HepG2 (cell line): Measurements from ENCODE around the gene ZCCHC3. TPM values are rescaled to one million over a fixed set of nuclear protein-coding genes. Genes with fewer than 3 reads are reported as not detected.

Source experiments
- BRF2 ChIP-seq: sonication (generic); formaldehyde crosslinking; IDR thresholded peaks from 2 replicates; pipeline ENCODE4 v1.8.1; 2022; ENCODE audit warnings: mild to moderate bottlenecking, missing genetic modification reagents
- CSRNP1 ChIP-seq: sonication (generic); formaldehyde crosslinking; IDR thresholded peaks from 2 replicates; pipeline ENCODE4 v1.8.1; 2023; ENCODE audit warnings: mild to moderate bottlenecking, missing genetic modification reagents
- FIP1L1 ChIP-seq: fragments of 200-400 bp; formaldehyde crosslinking; IDR thresholded peaks from 2 replicates; pipeline ENCODE4 v1.6.1; 2018; ENCODE audit warnings: low read depth, mild to moderate bottlenecking, low read length, moderate library complexity, borderline replicate concordance; ENCODE audit not compliant: insufficient read depth
- GATAD1 ChIP-seq: IDR thresholded peaks from 2 replicates; pipeline ENCODE4 v1.6.1; 2016; ENCODE audit warnings: missing genetic modification reagents, missing compliant biosample characterization
- IRF9 ChIP-seq: sonication (generic); formaldehyde crosslinking; IDR thresholded peaks from 2 replicates; pipeline ENCODE4 v1.8.0; 2022; ENCODE audit warnings: missing genetic modification reagents, mild to moderate bottlenecking, borderline replicate concordance
- KDM5B ChIP-seq: sonication (generic); formaldehyde crosslinking; IDR thresholded peaks from 2 replicates; pipeline ENCODE4 v1.4.0; 2020; ENCODE audit warnings: missing genetic modification reagents, mild to moderate bottlenecking, borderline replicate concordance
- KMT2B ChIP-seq: IDR thresholded peaks from 2 replicates; pipeline ENCODE4 v1.6.1; 2016; ENCODE audit warnings: missing genetic modification reagents, missing compliant biosample characterization
- MAX ChIP-seq: IDR thresholded peaks from 2 replicates; pipeline ENCODE4 v1.6.1; 2012; ENCODE audit warnings: inconsistent platforms
- MBNL3 ChIP-seq: fragments of 250-450 bp; sonication (Bioruptor Pico); conservative IDR thresholded peaks from 2 replicates; pipeline ENCODE4 v1.8.0; 2022; ENCODE audit warnings: mild to moderate bottlenecking, inconsistent platforms
- MED1 ChIP-seq: sonication (generic); formaldehyde crosslinking; IDR thresholded peaks from 2 replicates; pipeline ENCODE4 v1.4.0; 2020; ENCODE audit warnings: missing genetic modification reagents
- MLX ChIP-seq: IDR thresholded peaks from 2 replicates; pipeline ENCODE4 v1.6.1; 2016
- MNT ChIP-seq: fragments of 450-650 bp; IDR thresholded peaks from 2 replicates; pipeline ENCODE4 v1.6.1; 2016
- NFYC ChIP-seq: IDR thresholded peaks from 2 replicates; pipeline ENCODE4 v1.6.1; 2016; ENCODE audit warnings: missing genetic modification reagents, missing compliant biosample characterization
- NPAS2 ChIP-seq: sonication (generic); formaldehyde crosslinking; IDR thresholded peaks from 2 replicates; pipeline ENCODE4 v1.8.0; 2022; ENCODE audit warnings: mild to moderate bottlenecking, missing genetic modification reagents, borderline replicate concordance
- RXRB ChIP-seq: IDR thresholded peaks from 2 replicates; pipeline ENCODE4 v1.6.1; 2016; ENCODE audit warnings: borderline replicate concordance, missing genetic modification reagents, missing compliant biosample characterization
- SMAD9 ChIP-seq: sonication (generic); formaldehyde crosslinking; IDR thresholded peaks from 2 replicates; pipeline ENCODE4 v1.5.1; 2020; ENCODE audit warnings: mild to moderate bottlenecking, missing genetic modification reagents
- SNAPC5 ChIP-seq: sonication (generic); formaldehyde crosslinking; IDR thresholded peaks from 2 replicates; pipeline ENCODE4 v1.8.1; 2023; ENCODE audit warnings: mild to moderate bottlenecking, missing genetic modification reagents, borderline replicate concordance
- TBX3 ChIP-seq: fragments of 450-650 bp; IDR thresholded peaks from 2 replicates; pipeline ENCODE4 v1.6.1; 2017; ENCODE audit warnings: antibody characterized with exemption, mild to moderate bottlenecking, inconsistent platforms, borderline replicate concordance
- ZNF276 ChIP-seq: sonication (generic); formaldehyde crosslinking; IDR thresholded peaks from 2 replicates; pipeline ENCODE4 v1.4.0; 2020; ENCODE audit warnings: mild to moderate bottlenecking, low read depth, missing genetic modification reagents
- ZNF674 ChIP-seq: sonication (generic); formaldehyde crosslinking; IDR thresholded peaks from 2 replicates; pipeline ENCODE4 v1.5.0; 2020; ENCODE audit warnings: low read depth, mild to moderate bottlenecking, missing genetic modification reagents
- ZNF777 ChIP-seq: sonication (generic); formaldehyde crosslinking; IDR thresholded peaks from 2 replicates; pipeline ENCODE4 v1.4.0; 2020; ENCODE audit warnings: missing genetic modification reagents
- ZNF839 ChIP-seq: sonication (generic); formaldehyde crosslinking; IDR thresholded peaks from 2 replicates; pipeline ENCODE4 v1.4.0; 2020; ENCODE audit warnings: missing genetic modification reagents, mild to moderate bottlenecking, borderline replicate concordance
- polyA plus RNA-seq, 8 experiments: library from polyadenylated mRNA; depleted of rRNA in 3 of 8; stranded (reverse) in 7 of 8; unstranded in 1 of 8; fragments of >200 nt; fragmentation: Illumina TruSeq in 4 of 8; extraction: Trizol in 4 of 8; gene quantifications; 2 replicates each; pipeline versions ENCODE4 v1.2.1 to v1.2.3, GENCODE V29; 2011 to 2016; ENCODE audit warnings: low read depth in 4 of 8, missing spikeins in 1 of 8, mixed read lengths in 1 of 8; ENCODE audit not compliant: insufficient read depth in 1 of 8
- total RNA-seq, 5 experiments: library from RNA; depleted of rRNA; stranded (reverse); fragments of >200 nt; fragmentation: Illumina TruSeq; extraction: Trizol; gene quantifications; 2 replicates each; pipeline ENCODE4 v1.2.3, GENCODE V29; 2016; ENCODE audit warnings: low read depth in 1 of 5

ZCCHC3 gene
- total and polyA plus RNA-seq, 2 of the 13 experiments (the other 11 are each of a cell fraction or from before 2014, with no cell fraction given): 46.6 to 63.0 TPM

- TF ChIP-seq MNT (no peak), MBNL3 (CRISPR knock-in tag) (no peak), KMT2B (CRISPR knock-in tag) (no peak), KDM5B (CRISPR knock-in tag) (no peak), MAX (peak; percentile 31; the same call in 1 of the 2 replicates), ZNF777 (CRISPR knock-in tag) (no peak), TBX3 (no peak), ZNF276 (no peak), BRF2 (no peak), FIP1L1 (no peak), MLX (CRISPR knock-in tag) (0 out of 2 replicates have a peak, but pooled peaks have one; percentile 14), SMAD9 (no peak), ZNF839 (CRISPR knock-in tag) (no peak; the same call in 1 of the 2 replicates), NFYC (no peak), CSRNP1 (no peak), IRF9 (CRISPR knock-in tag) (no peak), ZNF674 (CRISPR knock-in tag) (no peak), SNAPC5 (CRISPR knock-in tag) (no peak), GATAD1 (CRISPR knock-in tag) (0 out of 2 replicates have a peak, but pooled peaks have one; percentile 52), MED1 (CRISPR knock-in tag) (peak; percentile 30; the same call in 1 of the 2 replicates), NPAS2 (CRISPR knock-in tag) (no peak), RXRB (CRISPR knock-in tag) (0 out of 2 replicates have a peak, but pooled peaks have one; percentile 12)
These were observed 38.4 kb upstream of the ZCCHC3 start (continued) for GRCh38 chr20:258963-259362.
